Measurements from ENCODE around the gene SLC15A1. TPM values are rescaled to one million over a fixed set of nuclear protein-coding genes. Genes with fewer than 3 reads are reported as not detected.

Gene SLC15A1
- total and polyA plus RNA-seq, 2 donors (not counting 1 experiment from before 2014, with no cell fraction given): not detected

GRCh38 chr13:98731925-98732324 lies 20.5 kb downstream of the SLC15A1 start:
- H3K4me3 Mint-ChIP-seq: no peak overlapping the region
- ATAC-seq (ENCODE audit: low read depth): no peak
- no peak for TF ChIP-seq EZH2 (IDR thresholded peaks at IDR 0.05; ENCODE audit: borderline replicate concordance, insufficient read depth, low read depth, low read length, poor library complexity, severe bottlenecking)
- no peak for TF ChIP-seq CTCF (IDR thresholded peaks at IDR 0.05)
- no peak for DNase-seq
- Histone ChIP-seq H3K9ac (ENCODE audit: low read length) (no peak overlapping the region), H3K79me2 (ENCODE audit: control insufficient read depth, insufficient read depth, low read length) (no peaks in the 10 kb centered on the region), H3K9me3 (ENCODE audit: control extremely low read depth in 1 of 3, control insufficient read depth in 2 of 3, insufficient read depth in 1 of 3, low read length in 2 of 3) (peaks cover 0 to 3% (median 0%) of the 10 kb centered on the region in 3 donors), H3K36me3 (replicated peaks in 1 of 2; ENCODE audit: control extremely low read depth in 1 of 2, control insufficient read depth in 1 of 2, extremely low read depth in 1 of 2, insufficient read depth in 2 of 2, low read length in 1 of 2) (no peaks in the 10 kb centered on the region), H3K4me2 (replicated peaks; ENCODE audit: low read depth, low read length, poor library complexity, severe bottlenecking) (no peak overlapping the region), H4K20me1 (ENCODE audit: control insufficient read depth, insufficient read depth, low read length, poor library complexity, severe bottlenecking) (no peaks in the 10 kb centered on the region), H3K27me3 (replicated peaks in 1 of 4; ENCODE audit: control extremely low read depth in 1 of 4, control insufficient read depth in 3 of 4, insufficient read depth in 4 of 4, low read length in 3 of 4) (no peaks in the 10 kb centered on the region), H2AFZ (ENCODE audit: insufficient read depth, low read depth, low read length, poor library complexity, severe bottlenecking) (no peak overlapping the region), H3K4me3 (ENCODE audit: control extremely low read depth in 1 of 5, extremely low read depth in 1 of 5, insufficient read depth in 1 of 5, low read depth in 2 of 5, low read length in 4 of 5) (no peak overlapping the region), H3K27ac (ENCODE audit: low read length in 2 of 2) (no peak overlapping the region), H3K4me1 (ENCODE audit: control insufficient read depth in 2 of 2, insufficient read depth in 2 of 2, low read length in 2 of 2) (no peaks in the 10 kb centered on the region)
- H3K9me3 Mint-ChIP-seq (ENCODE audit: insufficient read depth): no peaks in the 10 kb centered on the region
- no CpG with 5 or more reads among the region's 3 CpGs for WGBS (ENCODE audit: insufficient coverage)
- H3K27ac Mint-ChIP-seq: no peak overlapping the region
- no peaks in the 10 kb centered on the region for H3K4me1 Mint-ChIP-seq
- peaks cover 4% of the 10 kb centered on the region for H3K27me3 Mint-ChIP-seq
- POLR2A ChIA-PET: no interaction called here
- intact Hi-C loops (cut with micrococcal nuclease): no loop called here
- CTCF ChIA-PET: no interaction called here

GRCh38 chr13:98731038-98731437 lies 21.4 kb downstream of the SLC15A1 start:
- no peak for DNase-seq
- Mint-ChIP-seq H3K27ac (no peak overlapping the region), H3K9me3 (ENCODE audit: insufficient read depth) (no peaks in the 10 kb centered on the region), H3K4me1 (no peaks in the 10 kb centered on the region), H3K4me3 (no peak overlapping the region), H3K27me3 (peaks cover 4% of the 10 kb centered on the region)
- Histone ChIP-seq H2AFZ (ENCODE audit: insufficient read depth, low read depth, low read length, poor library complexity, severe bottlenecking) (no peak overlapping the region), H4K20me1 (ENCODE audit: control insufficient read depth, insufficient read depth, low read length, poor library complexity, severe bottlenecking) (no peaks in the 10 kb centered on the region), H3K4me2 (replicated peaks; ENCODE audit: low read depth, low read length, poor library complexity, severe bottlenecking) (no peak overlapping the region), H3K36me3 (replicated peaks in 1 of 2; ENCODE audit: control extremely low read depth in 1 of 2, control insufficient read depth in 1 of 2, extremely low read depth in 1 of 2, insufficient read depth in 2 of 2, low read length in 1 of 2) (no peaks in the 10 kb centered on the region), H3K27me3 (replicated peaks in 1 of 4; ENCODE audit: control extremely low read depth in 1 of 4, control insufficient read depth in 3 of 4, insufficient read depth in 4 of 4, low read length in 3 of 4) (no peaks in the 10 kb centered on the region), H3K4me1 (ENCODE audit: control insufficient read depth in 2 of 2, insufficient read depth in 2 of 2, low read length in 2 of 2) (no peaks in the 10 kb centered on the region), H3K27ac (ENCODE audit: low read length in 2 of 2) (no peak overlapping the region), H3K9me3 (ENCODE audit: control extremely low read depth in 1 of 3, control insufficient read depth in 2 of 3, insufficient read depth in 1 of 3, low read length in 2 of 3) (peaks cover 0 to 3% (median 0%) of the 10 kb centered on the region in 3 donors), H3K4me3 (ENCODE audit: control extremely low read depth in 1 of 5, extremely low read depth in 1 of 5, insufficient read depth in 1 of 5, low read depth in 2 of 5, low read length in 4 of 5) (no peak overlapping the region), H3K79me2 (ENCODE audit: control insufficient read depth, insufficient read depth, low read length) (no peaks in the 10 kb centered on the region), H3K9ac (ENCODE audit: low read length) (no peak overlapping the region)
- no peak for TF ChIP-seq CTCF (IDR thresholded peaks at IDR 0.05)
- TF ChIP-seq EZH2 (IDR thresholded peaks at IDR 0.05; ENCODE audit: borderline replicate concordance, insufficient read depth, low read depth, low read length, poor library complexity, severe bottlenecking): no peak
- CTCF ChIA-PET: no interaction called here
- intact Hi-C loops (cut with micrococcal nuclease): no loop called here
- POLR2A ChIA-PET: no interaction called here
- WGBS (ENCODE audit: insufficient coverage): 96% methylated on average over 17 of the region's 17 CpGs
- no peak for ATAC-seq (ENCODE audit: low read depth)

Measured in B cell (primary cell).